GM23338 (cell line): ENCODE data around the gene ENDOV. TPM values are rescaled to one million over a fixed set of nuclear protein-coding genes. Genes with fewer than 3 reads are reported as not detected.

Source experiments
- ATAC-seq: fragments of 200-7000 bp; cut with Tn5 transposase; 3 replicates; pipeline ENCODE4 v1.9.1; 2020
- DNase-seq: peaks from one replicate; pipeline ENCODE4 v3.0.0-alpha.2; 2015; ENCODE audit warnings: low spot score
- H2AFZ ChIP-seq: fragments of 200-600 bp; sonication (generic); 2 replicates; pipeline ENCODE4 v1.8.0; 2016; ENCODE audit warnings: antibody characterized with exemption, mild to moderate bottlenecking, moderate library complexity
- H3F3A ChIP-seq: fragments of 200-600 bp; sonication (generic); replicated peaks from 2 replicates; pipeline ENCODE4 v1.8.0; 2017; ENCODE audit warnings: antibody characterized with exemption, mixed run types, low read depth
- H3K27ac ChIP-seq: fragments of 200-600 bp; sonication (generic); 2 replicates; pipeline ENCODE4 v1.6.1; 2016; ENCODE audit warnings: low read depth
- H3K27me3 ChIP-seq: fragments of 200-600 bp; sonication (generic); 2 replicates; pipeline ENCODE4 v1.8.0; 2016; ENCODE audit warnings: mild to moderate bottlenecking, mixed run types, moderate library complexity; ENCODE audit not compliant: insufficient read depth
- H3K36me3 ChIP-seq: fragments of 200-600 bp; sonication (generic); 2 replicates; pipeline ENCODE4 v1.8.0; 2016; ENCODE audit warnings: mild to moderate bottlenecking; ENCODE audit not compliant: insufficient read depth
- H3K4me1 ChIP-seq: fragments of 200-600 bp; sonication (generic); 2 replicates; pipeline ENCODE4 v1.8.0; 2016; ENCODE audit warnings: mild to moderate bottlenecking, moderate library complexity; ENCODE audit not compliant: insufficient read depth
- H3K4me2 ChIP-seq: fragments of 200-600 bp; sonication (generic); 2 replicates; pipeline ENCODE4 v1.7.1; 2017; ENCODE audit warnings: mixed run types
- H3K4me3 ChIP-seq: fragments of 200-600 bp; sonication (generic); 2 replicates; pipeline ENCODE4 v1.6.1; 2016; ENCODE audit warnings: mixed run types
- H3K79me2 ChIP-seq: fragments of 200-600 bp; sonication (generic); replicated peaks from 2 replicates; pipeline ENCODE4 v1.8.0; 2017; ENCODE audit warnings: mild to moderate bottlenecking; ENCODE audit not compliant: insufficient read depth
- H3K9me2 ChIP-seq: fragments of 200-600 bp; sonication (generic); 2 replicates; pipeline ENCODE4 v1.8.0; 2017; ENCODE audit not compliant: insufficient read depth
- H4K20me1 ChIP-seq: fragments of 200-600 bp; sonication (generic); replicated peaks from 2 replicates; pipeline ENCODE4 v1.8.0; 2017; ENCODE audit warnings: mild to moderate bottlenecking; ENCODE audit not compliant: insufficient read depth
- H3K27ac Mint-ChIP-seq: 2 replicates; pipeline ENCODE4 v1.8.0; 2020; ENCODE audit warnings: inconsistent platforms, mild to moderate bottlenecking, moderate library complexity, mixed read lengths
- H3K27me3 Mint-ChIP-seq: 3 replicates; pipeline ENCODE4 v1.8.0; 2022; ENCODE audit warnings: low read depth, mild to moderate bottlenecking, moderate library complexity, mixed read lengths, inconsistent platforms; ENCODE audit not compliant: insufficient read depth, poor library complexity
- H3K36me3 Mint-ChIP-seq: 3 replicates; pipeline ENCODE4 v1.8.0; 2021; ENCODE audit warnings: low read depth, mild to moderate bottlenecking, inconsistent platforms, moderate library complexity, mixed read lengths
- H3K4me1 Mint-ChIP-seq: 3 replicates; pipeline ENCODE4 v1.8.0; 2020; ENCODE audit warnings: mild to moderate bottlenecking, inconsistent platforms, mixed read lengths
- H3K4me3 Mint-ChIP-seq: 3 replicates; pipeline ENCODE4 v1.8.0; 2021; ENCODE audit warnings: moderate library complexity, mild to moderate bottlenecking, inconsistent platforms, mixed read lengths
- H3K9me3 Mint-ChIP-seq: 3 replicates; pipeline ENCODE4 v1.8.0; 2020; ENCODE audit warnings: moderate library complexity, mild to moderate bottlenecking, inconsistent platforms, mixed read lengths
- CREB1 ChIP-seq: fragments of 250-450 bp; sonication (Bioruptor Pico); IDR thresholded peaks from 2 replicates; pipeline ENCODE4 v1.5.0; 2020; ENCODE audit warnings: low read depth, mild to moderate bottlenecking, moderate library complexity
- CTCF ChIP-seq, 2 experiments: fragments of 200-600 bp in 1 of 2; sonication (generic) in 1 of 2; conservative IDR thresholded peaks; 2 replicates each; pipeline versions ENCODE4 v1.5.1 to v1.6.1; 2016 to 2017; ENCODE audit warnings: antibody characterized with exemption in 2 of 2, low read depth in 2 of 2, mild to moderate bottlenecking in 2 of 2, moderate library complexity in 1 of 2
- ETS1 ChIP-seq: IDR thresholded peaks from 2 replicates; pipeline ENCODE4 v1.6.1; 2016; ENCODE audit warnings: antibody characterized with exemption
- EZH2 ChIP-seq: fragments of 200-600 bp; sonication (generic); IDR thresholded peaks from one replicate; pipeline ENCODE4 v1.8.0; 2017; ENCODE audit warnings: antibody characterized with exemption, mild to moderate bottlenecking, low read depth; ENCODE audit not compliant: unreplicated experiment
- EZH2phosphoT487 ChIP-seq: fragments of 200-600 bp; sonication (generic); IDR thresholded peaks from one replicate; pipeline ENCODE4 v1.8.1; 2018; ENCODE audit warnings: antibody characterized with exemption; ENCODE audit not compliant: unreplicated experiment
- JUNB ChIP-seq: IDR thresholded peaks from one replicate; pipeline ENCODE4 v1.6.1; 2016; ENCODE audit warnings: antibody characterized with exemption; ENCODE audit not compliant: unreplicated experiment
- NANOG ChIP-seq: IDR thresholded peaks from 2 replicates; pipeline ENCODE4 v1.6.1; 2016; ENCODE audit warnings: antibody characterized with exemption, borderline replicate concordance
- POLR2AphosphoS5 ChIP-seq: IDR thresholded peaks from 2 replicates; pipeline ENCODE4 v1.6.1; 2016; ENCODE audit warnings: antibody characterized with exemption, low read depth
- REST ChIP-seq: IDR thresholded peaks from one replicate; pipeline ENCODE4 v1.6.1; 2018; ENCODE audit warnings: antibody characterized with exemption; ENCODE audit not compliant: unreplicated experiment
- STAT1 ChIP-seq: IDR thresholded peaks from one replicate; pipeline ENCODE4 v1.6.1; 2016; ENCODE audit warnings: antibody characterized with exemption; ENCODE audit not compliant: unreplicated experiment
- ZNF114 ChIP-seq: fragments of 250-450 bp; sonication (Bioruptor Pico); IDR thresholded peaks from 2 replicates; pipeline ENCODE4 v1.5.0; 2020; ENCODE audit warnings: mild to moderate bottlenecking, moderate library complexity
- ZNF331 ChIP-seq: fragments of 250-450 bp; sonication (Bioruptor Pico); IDR thresholded peaks from 2 replicates; pipeline ENCODE4 v1.5.0; 2020; ENCODE audit warnings: low read depth, mild to moderate bottlenecking, moderate library complexity
- ZNF462 ChIP-seq: fragments of 250-450 bp; sonication (Bioruptor Pico); IDR thresholded peaks from 2 replicates; pipeline ENCODE4 v1.5.0; 2020; ENCODE audit warnings: mild to moderate bottlenecking, moderate library complexity
- polyA plus RNA-seq: library from polyadenylated mRNA; unstranded; fragments of >200 nt; fragmentation: Nextera tagmentation; extraction: Ambion mirVana; gene quantifications from 2 replicates; pipeline ENCODE4 v1.2.1, GENCODE V29; 2016
- total RNA-seq: library from RNA; depleted of rRNA; stranded (reverse); fragments of >200 nt; shearing (Covaris generic); gene quantifications from 2 replicates; pipeline ENCODE4 v1.2.3, GENCODE V29; 2014

The ENDOV gene
- total and polyA plus RNA-seq, 2 experiments from 2014 or later = 11.5 to 16.1 TPM

GRCh38 chr17:80388601-80389000 lies 26.4 kb upstream of the ENDOV start:
- H3K27ac ChIP-seq = no peak overlapping the region
- peaks cover 3% of the 10 kb centered on the region; the same call in 1 of the 3 replicates for H3K4me1 Mint-ChIP-seq
- no peak overlapping the region for H3K4me2 ChIP-seq
- H3K36me3 ChIP-seq = 0 out of 2 replicates have a peak, but pooled peaks cover 3% of the 10 kb centered on the region
- ATAC-seq = no peak
- H3K9me3 Mint-ChIP-seq = no peaks in the 10 kb centered on the region
- no peak overlapping the region for H3K4me3 Mint-ChIP-seq
- H3K9me2 ChIP-seq = no peaks in the 10 kb centered on the region
- no peaks in the 10 kb centered on the region for H4K20me1 ChIP-seq
- H3F3A ChIP-seq = no peaks in the 10 kb centered on the region
- H3K27me3 ChIP-seq = no peaks in the 10 kb centered on the region
- H3K4me1 ChIP-seq = no peaks in the 10 kb centered on the region
- peaks cover 60% of the 10 kb centered on the region for H3K36me3 Mint-ChIP-seq
- peaks cover 6% of the 10 kb centered on the region for H3K27me3 Mint-ChIP-seq
- no peak overlapping the region for H3K4me3 ChIP-seq
- DNase-seq = no peak
- H3K27ac Mint-ChIP-seq = no peak overlapping the region
- TF ChIP-seq STAT1 = no peak
- TF ChIP-seq CREB1 (CRISPR knock-in tag) = no peak
- no peak for TF ChIP-seq JUNB
- TF ChIP-seq NANOG = no peak
- no peak for TF ChIP-seq ZNF114
- TF ChIP-seq EZH2 = no peak
- no peak for TF ChIP-seq ETS1
- no peak for TF ChIP-seq ZNF462 (CRISPR knock-in tag)
- no peak for TF ChIP-seq ZNF331
- no peak for TF ChIP-seq EZH2phosphoT487
- no peak for TF ChIP-seq CTCF (conservative IDR thresholded peaks at IDR 0.05; ENCODE audit: low read depth in 2 of 2)
- no peak for TF ChIP-seq REST
- no peak for TF ChIP-seq POLR2AphosphoS5
- no peak overlapping the region for H2AFZ ChIP-seq
- H3K79me2 ChIP-seq = no peaks in the 10 kb centered on the region
